GM12874 (cell line): Measurements from ENCODE around the gene EEFSEC.

ENCODE experiments used
- CTCF ChIP-seq: IDR thresholded peaks from 2 replicates; pipeline ENCODE4 v1.5.1; 2011; ENCODE audit warnings: low read depth, mild to moderate bottlenecking, control low read depth, low read length, moderate library complexity; ENCODE audit not compliant: insufficient read depth

Gene EEFSEC

GRCh38 chr3:128263946-128264345 lies 110.7 kb downstream of the EEFSEC start:
- TF ChIP-seq CTCF = no peak

GRCh38 chr3:128266453-128266852 lies 113.2 kb downstream of the EEFSEC start:
- no peak for TF ChIP-seq CTCF

GRCh38 chr3:128267541-128267940 lies 114.3 kb downstream of the EEFSEC start:
- TF ChIP-seq CTCF = no peak

GRCh38 chr3:128269006-128269775 lies 115.9 kb downstream of the EEFSEC start:
- TF ChIP-seq CTCF = no peak

- no peak for TF ChIP-seq CTCF
Observed at GRCh38 chr3:128269796-128270195, 116.5 kb downstream of the EEFSEC start.

GRCh38 chr3:128270559-128271492 lies 117.5 kb downstream of the EEFSEC start:
- no peak for TF ChIP-seq CTCF
